Hepatocyte (in vitro differentiated cells): ENCODE results near the gene CHD1L. TPM values are rescaled to one million over a fixed set of nuclear protein-coding genes. Genes with fewer than 3 reads are reported as not detected.
A peak's percentile ranks its signal among the peaks of the same experiment; 100 is the strongest.
"Not testable (repeated sequence)": the region's sequence is repeated elsewhere in the genome, so short reads cannot be mapped to it uniquely, and the experiment has no call there.

Experiments used
- DNase-seq: peaks from one replicate; pipeline ENCODE4 v3.0.0-alpha.2; 2016; ENCODE audit warnings: low spot score
- H2AFZ ChIP-seq: fragments of 200-600 bp; sonication (generic); 2 replicates; pipeline ENCODE4 v1.6.0; 2016; ENCODE audit warnings: antibody characterized with exemption, mild to moderate bottlenecking
- H3K27ac ChIP-seq: fragments of 200-600 bp; sonication (generic); 2 replicates; pipeline ENCODE4 v1.5.1; 2016; ENCODE audit warnings: mild to moderate bottlenecking
- H3K27me3 ChIP-seq: fragments of 200-600 bp; sonication (generic); 2 replicates; pipeline ENCODE4 v1.6.1; 2016
- H3K36me3 ChIP-seq: fragments of 200-600 bp; sonication (generic); replicated peaks from 2 replicates; pipeline ENCODE4 v1.5.1; 2016; ENCODE audit warnings: low read depth; ENCODE audit not compliant: insufficient read depth
- H3K4me1 ChIP-seq: fragments of 200-600 bp; sonication (generic); 2 replicates; pipeline ENCODE4 v1.5.1; 2016; ENCODE audit warnings: mild to moderate bottlenecking, moderate library complexity; ENCODE audit not compliant: insufficient read depth
- H3K4me2 ChIP-seq: fragments of 200-600 bp; sonication (generic); 2 replicates; pipeline ENCODE4 v1.6.0; 2016
- H3K4me3 ChIP-seq: fragments of 200-600 bp; sonication (generic); 2 replicates; pipeline ENCODE4 v1.5.1; 2016; ENCODE audit warnings: mild to moderate bottlenecking
- H3K79me2 ChIP-seq: fragments of 200-600 bp; sonication (generic); 2 replicates; pipeline ENCODE4 v1.6.0; 2017; ENCODE audit warnings: mild to moderate bottlenecking
- H3K9me2 ChIP-seq: fragments of 200-600 bp; sonication (generic); replicated peaks from 2 replicates; pipeline ENCODE4 v1.6.0; 2017; ENCODE audit warnings: mild to moderate bottlenecking; ENCODE audit not compliant: insufficient read depth
- H3K9me3 ChIP-seq: fragments of 200-600 bp; sonication (generic); 2 replicates; pipeline ENCODE4 v1.5.1; 2016; ENCODE audit warnings: low read depth, mild to moderate bottlenecking
- H4K20me1 ChIP-seq: fragments of 200-600 bp; sonication (generic); 2 replicates; pipeline ENCODE4 v1.6.0; 2016; ENCODE audit warnings: mild to moderate bottlenecking; ENCODE audit not compliant: insufficient read depth, poor library complexity, severe bottlenecking
- CTCF ChIP-seq: fragments of 200-600 bp; sonication (generic); IDR thresholded peaks from 2 replicates; pipeline ENCODE4 v1.5.1; 2016; ENCODE audit warnings: antibody characterized with exemption, mild to moderate bottlenecking; ENCODE audit not compliant: poor library complexity
- EZH2 ChIP-seq: fragments of 200-600 bp; sonication (generic); IDR thresholded peaks from 2 replicates; pipeline ENCODE4 v1.6.1; 2016; ENCODE audit warnings: antibody characterized with exemption, mild to moderate bottlenecking, borderline replicate concordance
- EZH2phosphoT487 ChIP-seq: fragments of 200-600 bp; sonication (generic); IDR thresholded peaks from one replicate; pipeline ENCODE4 v1.6.1; 2018; ENCODE audit warnings: antibody characterized with exemption, mild to moderate bottlenecking, low read depth, moderate library complexity; ENCODE audit not compliant: unreplicated experiment, severe bottlenecking
- WGBS: methylation state at CpG from one replicate; pipeline ENCODE4 v1.1.6; 2016; ENCODE audit warnings: low lambda C conversion rate; ENCODE audit errors: missing lambda C conversion rate; 5-methylcytosine and 5-hydroxymethylcytosine counted together
- polyA plus RNA-seq: library from polyadenylated mRNA; unstranded; fragments of >200 nt; fragmentation: Nextera tagmentation; extraction: Ambion mirVana; gene quantifications from 2 replicates; pipeline ENCODE4 v1.2.1, GENCODE V29; 2016
- total RNA-seq: library from RNA; depleted of rRNA; stranded (reverse); fragments of >200 nt; gene quantifications from 2 replicates; pipeline ENCODE4 v1.2.3, GENCODE V29; 2014

The CHD1L gene
- total and polyA plus RNA-seq, 2 experiments from 2014 or later = 30.0 to 41.6 TPM

- 72% methylated on average over 14 of the region's 14 CpGs for WGBS
- H3K27ac ChIP-seq = no peak overlapping the region
- peaks cover 5% of the 10 kb centered on the region for H3K4me1 ChIP-seq
- H3K27me3 ChIP-seq = no peaks in the 10 kb centered on the region
- H4K20me1 ChIP-seq = no peaks in the 10 kb centered on the region
- H3K4me3 ChIP-seq = no peak overlapping the region
- peak overlapping the region; percentile 85 for H3K4me2 ChIP-seq
- TF ChIP-seq EZH2 (no peak), EZH2phosphoT487 (no peak)
- peaks cover 4% of the 10 kb centered on the region for H3K79me2 ChIP-seq
- H3K9me2 ChIP-seq = no peaks in the 10 kb centered on the region
- H2AFZ ChIP-seq = no peak overlapping the region
- H3K9me3 ChIP-seq = no peaks in the 10 kb centered on the region
- H3K36me3 ChIP-seq = no peaks in the 10 kb centered on the region
- no peak for DNase-seq
Observed at GRCh38 chr1:147223740-147224615, 18.5 kb upstream of the CHD1L start.

GRCh38 chr1:147225193-147225730, 17.2 kb upstream of the CHD1L start, which contains the start of gene FMO5:
Gene FMO5, minus strand, starts transcription at chr1:147225339. Its CDS starts 310 bp downstream, at chr1:147225029.
- Histone ChIP-seq H3K27me3 (no peaks in the 10 kb centered on the region), H3K27ac (peak within 1 kb of the TSS; percentile 88), H2AFZ (peak within 1 kb of the TSS; percentile 87), H3K4me1 (peaks cover 5% of the 10 kb centered on the region), H3K4me2 (peak within 1 kb of the TSS; percentile 85), H3K4me3 (peak within 1 kb of the TSS; percentile 66), H3K36me3 (no peaks in the 10 kb centered on the region), H3K9me3 (no peaks in the 10 kb centered on the region), H3K79me2 (peaks cover 4% of the 10 kb centered on the region), H4K20me1 (no peaks in the 10 kb centered on the region), H3K9me2 (no peaks in the 10 kb centered on the region)
- TF ChIP-seq EZH2phosphoT487 (no peak), EZH2 (no peak), CTCF (peak; percentile 3)
- WGBS = 3% methylated on average over 17 of the region's 17 CpGs
- DNase-seq = peak; percentile 83

- H3K36me3 ChIP-seq, H3K4me2 ChIP-seq, H3K79me2 ChIP-seq, H3K4me1 ChIP-seq, H3K9me2 ChIP-seq, H4K20me1 ChIP-seq, H3K9me3 ChIP-seq, H3K27ac ChIP-seq, H3K27me3 ChIP-seq, H2AFZ ChIP-seq, H3K4me3 ChIP-seq, DNase-seq: not testable (repeated sequence)
- WGBS = 82% methylated on average over 5 of the region's 5 CpGs
Observed at GRCh38 chr1:147231032-147231431, 11.5 kb upstream of the CHD1L start.

- H3K27ac ChIP-seq = peak overlapping the region; percentile 74
- H3K4me1 ChIP-seq = peaks cover 16% of the 10 kb centered on the region
- not testable (repeated sequence) for H3K4me3 ChIP-seq, DNase-seq, H3K4me2 ChIP-seq, H3K36me3 ChIP-seq, H3K27me3 ChIP-seq, H3K9me2 ChIP-seq, H3K9me3 ChIP-seq, H3K79me2 ChIP-seq, H2AFZ ChIP-seq, H4K20me1 ChIP-seq
- 55% methylated on average over 8 of the region's 8 CpGs for WGBS
Observed at GRCh38 chr1:147233903-147234302, 8.6 kb upstream of the CHD1L start.

GRCh38 chr1:147235822-147236221, 6.7 kb upstream of the CHD1L start:
- 92% methylated on average over 1 of the region's 1 CpG for WGBS
- peaks cover 27% of the 10 kb centered on the region for H3K4me1 ChIP-seq
- H4K20me1 ChIP-seq = no peaks in the 10 kb centered on the region
- no peaks in the 10 kb centered on the region for H3K27me3 ChIP-seq
- H2AFZ ChIP-seq = no peak overlapping the region
- TF ChIP-seq EZH2phosphoT487 (no peak), CTCF (no peak), EZH2 (no peak)
- H3K36me3 ChIP-seq = no peaks in the 10 kb centered on the region
- H3K27ac ChIP-seq = peak overlapping the region; percentile 37
- H3K9me3 ChIP-seq = no peaks in the 10 kb centered on the region
- no peak for DNase-seq
- no peak overlapping the region for H3K4me2 ChIP-seq
- H3K9me2 ChIP-seq = no peaks in the 10 kb centered on the region
- no peak overlapping the region for H3K4me3 ChIP-seq
- H3K79me2 ChIP-seq = no peaks in the 10 kb centered on the region
